Smooth muscle cell of the brain vasculature (primary cell): ENCODE results near the gene SRGAP2.
"Not testable (repeated sequence)": the region's sequence is repeated elsewhere in the genome, so short reads cannot be mapped to it uniquely, and the experiment has no call there.

ENCODE experiments used
- DNase-seq: peaks from one replicate; pipeline ENCODE4 v3.0.0-alpha.2; 2012; ENCODE audit warnings: low read depth, low spot score

The SRGAP2 gene

DNA sequence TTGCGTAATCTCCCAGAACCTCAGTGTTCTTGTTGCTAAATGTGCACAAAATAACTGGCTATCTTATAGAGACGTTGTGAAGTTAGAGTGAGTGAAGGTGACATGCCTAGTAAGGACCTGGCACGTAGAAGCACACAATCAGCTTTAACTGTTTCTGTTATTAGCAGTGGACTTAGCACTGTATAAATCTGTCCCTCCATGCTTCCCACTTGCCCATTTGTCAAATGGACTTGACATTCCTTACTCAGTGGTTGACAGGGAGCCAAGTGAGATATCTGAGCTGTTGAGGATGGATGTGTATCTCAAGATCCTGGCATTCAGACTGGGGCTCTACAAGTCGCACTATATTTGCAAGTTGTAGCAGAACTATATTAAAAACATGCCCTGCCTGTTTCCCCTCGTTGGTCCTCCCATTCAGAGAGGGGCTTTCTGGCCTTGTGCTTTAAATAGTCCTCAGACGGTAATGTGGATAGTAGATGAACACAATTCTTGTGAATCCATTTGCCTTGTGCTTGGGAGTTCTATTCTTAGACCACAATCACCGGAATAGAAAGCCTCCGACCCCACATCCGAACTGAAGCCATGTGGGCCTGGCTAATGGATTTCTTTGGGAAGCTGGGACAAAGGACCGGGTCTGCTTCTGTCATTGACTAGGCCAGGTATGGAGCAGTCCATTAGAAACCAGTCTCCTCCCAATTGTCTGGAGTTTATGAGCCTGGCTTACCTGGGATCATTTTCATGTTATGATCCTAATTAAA, 43.0 kb downstream of the SRGAP2 start:
- not testable (repeated sequence) for DNase-seq

GRCh38 chr1:206250953-206251681, 47.8 kb downstream of the SRGAP2 start:
- DNase-seq, result not testable (repeated sequence)

GRCh38 chr1:206252680-206253335, 49.5 kb downstream of the SRGAP2 start:
- peak; percentile 0 for DNase-seq
